GDM1 (cell line): ENCODE results near the gene DGLUCY.
"Not testable (repeated sequence)": the region's sequence is repeated elsewhere in the genome, so short reads cannot be mapped to it uniquely, and the experiment has no call there.

Experiments
- DNase-seq: peaks from one replicate; lab custom pipeline; 2025; lab: John Stamatoyannopoulos, UW

The DGLUCY gene

DNA sequence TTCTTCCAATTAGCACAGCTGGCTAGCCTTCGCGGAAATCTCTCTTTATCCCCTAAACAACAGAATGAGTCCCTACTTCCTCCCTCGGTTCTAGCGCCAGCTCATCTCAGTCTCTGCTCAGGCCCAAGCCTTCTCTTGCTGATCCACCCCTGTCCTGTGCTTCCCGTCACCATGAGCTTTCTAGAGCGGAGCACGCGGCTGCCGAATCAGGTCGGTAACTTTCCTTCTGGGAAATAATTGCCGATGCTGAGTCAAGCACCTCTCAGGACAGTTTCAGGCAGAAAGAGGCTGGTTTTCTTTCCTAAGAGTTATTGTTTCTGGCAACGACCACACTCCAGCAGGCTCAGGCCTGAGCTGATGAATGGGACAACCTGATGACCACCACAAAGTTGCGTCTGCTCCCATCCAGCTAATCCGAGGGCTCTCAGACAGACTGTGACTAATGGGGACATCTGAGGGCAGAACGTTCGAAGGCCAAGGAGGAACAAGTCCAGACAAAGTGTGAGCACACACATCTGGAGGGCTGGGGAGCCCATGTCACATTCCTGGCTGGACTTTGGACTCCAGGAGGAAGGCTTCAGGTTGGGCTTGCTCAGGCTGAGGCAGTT lies 144.2 kb downstream of the DGLUCY start:
- DNase-seq: no peak

DNA sequence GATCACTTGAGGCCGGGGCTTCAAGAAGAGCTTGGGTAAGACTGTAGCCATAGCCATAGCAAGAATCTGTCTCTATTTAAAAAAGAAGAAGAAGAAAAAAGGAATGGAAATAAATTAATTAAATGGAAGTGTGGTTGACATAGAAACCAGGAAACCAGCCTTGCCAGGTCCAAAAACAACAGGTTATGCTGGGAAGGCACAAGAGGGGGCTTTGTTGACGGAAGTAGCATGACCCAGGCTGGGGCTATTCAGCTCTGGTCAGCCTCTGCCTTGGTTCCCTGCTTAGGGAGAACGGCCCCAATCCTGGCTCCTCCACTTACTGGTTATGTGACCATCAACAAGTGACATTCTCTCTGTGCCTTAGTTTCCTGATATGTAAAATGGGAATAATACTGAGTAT lies 145.0 kb downstream of the DGLUCY start:
- no peak for DNase-seq

GRCh38 chr14:91261115-91261514 lies 147.2 kb downstream of the DGLUCY start:
- no peak for DNase-seq

GRCh38 chr14:91261986-91262549 lies 148.2 kb downstream of the DGLUCY start:
- no peak for DNase-seq

DNA sequence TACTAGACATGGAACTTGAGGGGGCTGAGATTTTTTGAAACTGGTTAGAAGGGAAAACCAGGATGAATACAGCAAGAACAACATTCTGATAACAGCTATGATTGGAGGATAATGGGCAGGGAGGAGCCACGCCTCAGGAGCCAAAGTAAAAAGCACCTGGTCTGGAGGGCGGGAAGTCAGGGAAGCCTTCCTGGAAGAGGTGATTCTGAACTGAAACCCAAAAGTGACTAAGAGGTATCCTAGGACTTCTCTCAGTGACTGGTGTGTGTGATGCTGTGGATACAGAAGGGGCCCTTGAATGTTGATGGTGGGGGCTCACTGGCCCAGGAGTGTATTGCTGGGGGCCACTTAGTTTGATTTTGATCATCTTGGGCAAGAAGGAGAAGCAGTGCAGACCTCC lies 149.5 kb downstream of the DGLUCY start:
- no peak for DNase-seq

GRCh38 chr14:91264151-91265150 lies 150.6 kb downstream of the DGLUCY start:
- no peak for DNase-seq

- DNase-seq: no peak
These were observed 151.5 kb downstream of the DGLUCY start for GRCh38 chr14:91265404-91265803.

GRCh38 chr14:91266276-91266675 lies 152.4 kb downstream of the DGLUCY start:
- DNase-seq: not testable (repeated sequence)

DNA sequence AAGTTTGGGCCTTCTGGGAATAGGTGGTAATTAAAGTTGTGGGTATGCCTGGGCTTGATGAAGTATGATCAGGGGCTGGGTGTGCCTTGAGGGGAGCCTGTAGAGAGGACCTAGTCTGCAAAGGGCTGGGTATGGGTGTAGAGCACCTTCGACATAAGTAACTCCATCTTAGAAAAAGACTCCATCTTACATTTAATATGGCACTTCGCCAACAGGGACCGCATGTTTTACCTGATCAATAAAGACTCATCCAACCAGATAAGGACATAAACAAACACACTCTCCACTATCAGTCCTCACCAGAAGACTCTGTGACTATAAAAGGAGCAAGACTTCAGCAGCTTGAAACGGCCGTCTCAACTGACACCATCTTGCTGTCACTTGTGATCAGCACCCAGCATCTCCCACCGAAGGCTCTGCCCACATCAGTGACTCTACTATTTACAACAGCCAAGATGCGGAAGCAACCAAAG lies 154.1 kb downstream of the DGLUCY start:
- DNase-seq: no peak

GRCh38 chr14:91269076-91269991 lies 155.5 kb downstream of the DGLUCY start:
- no peak for DNase-seq

DNA sequence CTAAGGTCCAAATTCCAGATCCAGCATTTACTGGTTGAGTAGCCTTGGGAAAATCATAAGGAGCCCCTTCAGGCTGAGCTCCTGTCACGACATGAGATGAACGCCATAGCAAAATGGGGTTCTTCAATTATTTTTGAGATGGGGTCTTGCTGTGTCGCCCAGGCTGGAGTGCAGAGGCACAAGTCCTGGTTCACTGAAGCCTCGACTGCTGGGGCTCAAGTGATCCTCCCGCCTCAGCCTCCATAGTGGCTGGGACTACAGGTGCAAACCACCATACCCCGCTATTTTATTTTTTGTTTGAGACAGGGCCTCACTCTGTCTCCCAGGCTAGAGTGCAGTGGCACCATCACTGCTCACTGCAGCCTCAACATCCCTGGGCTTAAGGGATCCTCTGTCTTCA lies 156.3 kb downstream of the DGLUCY start:
- DNase-seq: no peak

GRCh38 chr14:91270619-91271018 lies 156.7 kb downstream of the DGLUCY start:
- DNase-seq: no peak

DNA sequence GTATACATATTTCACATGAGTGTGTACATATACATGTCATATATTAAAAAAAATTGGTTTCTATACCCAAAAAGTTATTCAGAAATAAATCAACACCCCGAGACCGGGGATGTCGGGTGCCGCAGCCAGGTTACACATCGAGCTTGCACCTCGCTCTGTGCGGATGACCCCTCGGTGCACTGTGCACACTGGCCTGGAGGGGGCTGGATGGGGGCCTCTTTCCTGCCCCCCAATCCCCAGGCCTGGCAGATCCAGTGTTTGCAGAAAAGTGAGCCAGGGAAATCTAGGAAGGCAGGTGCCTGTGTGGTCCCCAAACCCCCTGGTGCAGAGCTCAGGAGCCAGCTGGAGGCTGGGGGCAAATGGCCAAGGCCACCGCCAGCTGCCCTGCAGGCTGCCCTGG lies 157.8 kb downstream of the DGLUCY start:
- no peak for DNase-seq

DNA sequence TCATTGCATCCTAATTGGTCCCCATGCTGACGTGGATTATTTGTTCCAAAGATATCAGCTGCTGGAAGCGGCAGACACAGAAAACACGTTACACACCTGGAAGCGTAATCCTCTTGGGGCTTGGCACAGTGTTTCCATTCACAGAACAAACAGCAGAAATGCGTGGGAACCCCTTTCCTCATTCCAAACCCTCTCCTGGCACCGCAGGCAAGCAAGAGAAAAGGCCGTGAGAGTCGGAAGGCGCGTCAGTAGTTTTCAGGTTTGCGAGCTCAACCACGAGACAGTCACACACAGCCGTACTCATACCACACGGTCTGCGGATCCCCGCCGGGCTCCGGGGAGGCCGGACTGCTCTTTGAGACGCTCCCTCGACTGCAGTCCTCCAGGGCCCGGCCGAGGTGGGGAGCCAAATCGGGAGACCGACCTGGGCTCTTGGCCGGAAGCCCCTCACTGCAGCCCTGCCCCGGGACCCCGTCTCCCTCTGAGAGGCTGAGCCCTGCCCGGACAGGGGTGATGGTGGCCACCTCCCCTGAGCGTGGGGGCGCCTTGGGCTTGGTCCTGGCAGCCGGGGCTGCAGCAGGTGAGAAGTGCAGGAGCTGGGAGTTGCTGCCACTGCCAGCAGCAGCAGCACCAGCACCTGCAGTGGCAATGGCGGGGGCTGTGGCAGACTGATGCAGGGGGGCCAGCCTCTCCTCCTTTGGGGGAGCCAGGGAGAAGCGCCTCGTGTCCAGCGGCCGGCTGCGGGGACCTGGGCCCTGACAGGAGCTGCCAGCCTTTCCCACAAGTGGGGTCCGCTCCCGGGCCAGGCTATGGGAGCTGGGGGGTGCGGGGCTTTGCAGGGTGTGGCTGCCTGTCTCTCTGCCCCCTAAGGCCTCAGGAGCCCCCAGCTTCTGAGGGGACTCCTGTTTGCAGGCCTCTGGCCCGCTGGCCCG lies 158.7 kb downstream of the DGLUCY start:
- no peak for DNase-seq

DNA sequence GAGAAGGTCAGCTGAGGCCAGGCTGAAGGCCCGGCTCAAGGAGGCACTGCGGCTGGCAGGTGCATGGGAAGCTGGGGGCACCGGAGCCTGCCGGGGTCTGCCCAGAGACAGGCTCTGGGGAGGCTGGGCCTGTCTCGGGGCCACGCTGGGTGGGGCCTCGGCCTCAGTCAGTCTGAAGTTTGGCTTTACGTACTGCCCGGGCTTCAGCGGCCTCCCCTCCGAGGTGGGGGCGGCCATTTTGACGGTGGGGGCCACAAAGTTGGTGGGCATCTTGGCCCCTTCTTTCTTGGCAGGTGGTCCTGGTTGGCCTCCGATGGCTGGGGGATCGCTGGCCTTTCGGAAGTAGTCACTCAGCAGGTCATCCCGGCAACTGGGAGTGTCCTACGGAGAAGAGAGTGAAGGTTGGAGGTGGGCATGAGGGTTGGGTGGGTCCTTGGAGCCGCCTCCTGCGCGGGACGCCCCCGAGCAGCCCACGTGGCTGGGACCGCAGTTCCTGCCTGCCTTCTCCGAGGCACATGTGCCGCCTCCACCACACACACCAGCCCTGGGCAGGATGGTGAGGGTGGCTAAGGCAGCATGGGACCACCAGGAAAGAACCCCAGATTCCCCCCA lies 159.5 kb downstream of the DGLUCY start:
- no peak for DNase-seq

- DNase-seq: no peak
These were observed 160.0 kb downstream of the DGLUCY start for GRCh38 chr14:91273885-91274273.

GRCh38 chr14:91274796-91275195 lies 160.9 kb downstream of the DGLUCY start:
- no peak for DNase-seq
